Nephron progenitor cell (in vitro differentiated cells): ENCODE data around the gene PUM2.

Experiments used
- DNase-seq: peaks from one replicate; pipeline ENCODE4 v3.0.0; 2021
- H3K27ac Mint-ChIP-seq: 2 replicates; pipeline ENCODE4 v1.8.0; 2021; ENCODE audit warnings: mild to moderate bottlenecking, moderate library complexity, mixed read lengths
- H3K27me3 Mint-ChIP-seq: 2 replicates; pipeline ENCODE4 v1.8.0; 2021; ENCODE audit warnings: mild to moderate bottlenecking, low read depth, mixed read lengths; ENCODE audit not compliant: poor library complexity
- H3K36me3 Mint-ChIP-seq: 2 replicates; pipeline ENCODE4 v1.8.0; 2021; ENCODE audit warnings: low read depth, mixed read lengths
- H3K4me1 Mint-ChIP-seq: 2 replicates; pipeline ENCODE4 v1.8.0; 2021; ENCODE audit warnings: mixed read lengths
- H3K4me3 Mint-ChIP-seq: 2 replicates; pipeline ENCODE4 v1.8.0; 2021; ENCODE audit warnings: mild to moderate bottlenecking, moderate library complexity, mixed read lengths
- H3K9me3 Mint-ChIP-seq: 2 replicates; pipeline ENCODE4 v1.8.0; 2021; ENCODE audit warnings: mild to moderate bottlenecking, moderate library complexity, mixed read lengths
- CTCF ChIP-seq: fragments of 200-600 bp; sonication (generic); IDR thresholded peaks from 2 replicates; pipeline ENCODE4 v1.5.0; 2021; ENCODE audit warnings: antibody characterized with exemption

Gene PUM2

GRCh38 chr2:20350753-20351554, at the start of gene PUM2:
PUM2 (minus strand) TSS chr2:20350844; CDS start chr2:20327360, 23,484 bp downstream.
- H3K4me3 Mint-ChIP-seq: peak within 1 kb of the TSS; percentile 98

GRCh38 chr2:20400306-20400705, 49.7 kb upstream of the PUM2 start:
- TF ChIP-seq CTCF: no peak
- H3K4me1 Mint-ChIP-seq: peaks cover 6% of the 10 kb centered on the region
- DNase-seq: no peak
- H3K4me3 Mint-ChIP-seq: no peak overlapping the region
- no peak overlapping the region for H3K27ac Mint-ChIP-seq
- peaks cover 34% of the 10 kb centered on the region for H3K27me3 Mint-ChIP-seq
- no peaks in the 10 kb centered on the region for H3K9me3 Mint-ChIP-seq
- H3K36me3 Mint-ChIP-seq: no peaks in the 10 kb centered on the region

More at GRCh38 chr2:20350753-20351554, at the start of gene PUM2:
- peaks cover 22% of the 10 kb centered on the region for H3K36me3 Mint-ChIP-seq
- peak; percentile 91 for DNase-seq
- H3K4me1 Mint-ChIP-seq: peaks cover 42% of the 10 kb centered on the region
- no peaks in the 10 kb centered on the region for H3K9me3 Mint-ChIP-seq
- no peak for TF ChIP-seq CTCF
- no peaks in the 10 kb centered on the region for H3K27me3 Mint-ChIP-seq
- peak within 1 kb of the TSS; percentile 96 for H3K27ac Mint-ChIP-seq

DNA sequence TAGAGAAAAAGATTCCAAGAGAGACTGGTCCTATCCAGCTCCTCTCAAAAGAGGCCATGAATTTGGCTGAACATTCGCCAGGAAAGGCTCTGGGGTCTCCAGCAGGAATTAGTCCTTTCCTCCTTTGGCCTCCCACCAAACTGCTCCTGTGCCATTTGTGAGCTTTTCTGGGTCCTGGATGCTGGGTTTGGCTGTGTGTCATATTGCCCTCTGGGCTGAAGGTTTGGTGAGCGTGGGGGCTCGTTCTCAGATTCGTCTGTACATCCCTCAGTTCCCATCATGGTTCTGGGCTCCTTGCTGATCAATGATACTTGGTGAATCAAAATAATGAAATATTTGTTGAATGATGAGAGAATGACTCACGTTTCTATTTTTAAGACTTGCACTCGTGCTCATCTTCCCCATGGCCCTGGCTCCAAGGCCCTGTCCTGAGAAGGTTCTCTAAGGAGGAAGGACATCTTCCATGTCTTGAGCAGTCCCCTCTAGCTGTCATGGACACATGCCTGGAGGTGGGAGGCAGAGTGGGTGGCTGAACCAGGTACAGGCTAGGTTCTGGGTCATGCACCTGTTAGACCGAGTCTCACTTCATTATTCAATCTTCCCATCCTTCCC, 48.4 kb upstream of the PUM2 start:
- no peaks in the 10 kb centered on the region for H3K36me3 Mint-ChIP-seq
- H3K9me3 Mint-ChIP-seq: no peaks in the 10 kb centered on the region
- DNase-seq: no peak
- TF ChIP-seq CTCF: no peak
- H3K27ac Mint-ChIP-seq: no peak overlapping the region
- no peak overlapping the region for H3K4me3 Mint-ChIP-seq
- peaks cover 6% of the 10 kb centered on the region for H3K4me1 Mint-ChIP-seq
- H3K27me3 Mint-ChIP-seq: peaks cover 31% of the 10 kb centered on the region

GRCh38 chr2:20397811-20398447, 47.3 kb upstream of the PUM2 start:
- Mint-ChIP-seq H3K27ac (no peak overlapping the region), H3K27me3 (peaks cover 25% of the 10 kb centered on the region), H3K4me3 (no peak overlapping the region), H3K4me1 (peaks cover 6% of the 10 kb centered on the region), H3K36me3 (no peaks in the 10 kb centered on the region), H3K9me3 (no peaks in the 10 kb centered on the region)
- DNase-seq: no peak
- no peak for TF ChIP-seq CTCF

- Mint-ChIP-seq H3K4me3 (no peak overlapping the region), H3K27me3 (peaks cover 20% of the 10 kb centered on the region), H3K4me1 (peaks cover 5% of the 10 kb centered on the region), H3K27ac (no peak overlapping the region), H3K9me3 (no peaks in the 10 kb centered on the region), H3K36me3 (no peaks in the 10 kb centered on the region)
- DNase-seq: no peak
- no peak for TF ChIP-seq CTCF
These were observed 45.8 kb upstream of the PUM2 start for GRCh38 chr2:20396356-20397000.
